OCI-LY1 (cell line): ENCODE results near the gene MCCD1.

Experiments used
- H2AFZ ChIP-seq: fragments of 200-600 bp; sonication (generic), shearing (Covaris generic); 2 replicates; pipeline ENCODE4 v1.6.0; 2014; ENCODE audit warnings: antibody characterized with exemption, mild to moderate bottlenecking, low read length
- H3F3A ChIP-seq: fragments of 200-600 bp; sonication (generic), shearing (Covaris generic); 2 replicates; pipeline ENCODE4 v1.6.0; 2014; ENCODE audit warnings: mild to moderate bottlenecking, antibody characterized with exemption, low read length, moderate library complexity; ENCODE audit not compliant: insufficient read depth
- H3K27ac ChIP-seq: fragments of 200-600 bp; sonication (generic); 2 replicates; pipeline ENCODE4 v1.5.1; 2014; ENCODE audit warnings: low read length, mixed run types, mild to moderate bottlenecking, low read depth; ENCODE audit not compliant: poor library complexity, severe bottlenecking
- H3K27me3 ChIP-seq: fragments of 200-600 bp; sonication (generic); 2 replicates; pipeline ENCODE4 v1.6.0; 2014; ENCODE audit warnings: antibody characterized with exemption, mild to moderate bottlenecking, low read length, moderate library complexity; ENCODE audit not compliant: insufficient read depth
- H3K36me3 ChIP-seq: fragments of 200-600 bp; sonication (generic); 2 replicates; pipeline ENCODE4 v1.6.1; 2014; ENCODE audit warnings: mild to moderate bottlenecking, antibody characterized with exemption, low read length, moderate library complexity, mixed read lengths; ENCODE audit not compliant: insufficient read depth
- H3K4me1 ChIP-seq: fragments of 200-600 bp; sonication (generic); 2 replicates; pipeline ENCODE4 v1.5.1; 2014; ENCODE audit warnings: mild to moderate bottlenecking, low read length, moderate library complexity; ENCODE audit not compliant: insufficient read depth, severe bottlenecking
- H3K4me2 ChIP-seq: fragments of 200-600 bp; sonication (generic), shearing (Covaris generic); 2 replicates; pipeline ENCODE4 v1.6.1; 2014; ENCODE audit warnings: low read length
- H3K4me3 ChIP-seq: fragments of 200-600 bp; sonication (generic); 2 replicates; pipeline ENCODE4 v1.5.1; 2014; ENCODE audit warnings: low read length, low read depth, mild to moderate bottlenecking, mixed read lengths; ENCODE audit not compliant: poor library complexity, severe bottlenecking
- H3K79me2 ChIP-seq: fragments of 200-600 bp; shearing (Covaris generic); 2 replicates; pipeline ENCODE4 v1.6.1; 2016; ENCODE audit warnings: mixed run types, low read length, mixed read lengths; ENCODE audit not compliant: insufficient read depth
- H3K9ac ChIP-seq: fragments of 200-600 bp; sonication (generic), shearing (Covaris generic); 2 replicates; pipeline ENCODE4 v1.6.1; 2014; ENCODE audit warnings: mild to moderate bottlenecking, low read length, mixed read lengths
- H3K9me2 ChIP-seq: fragments of 200-600 bp; sonication (generic), shearing (Covaris generic); 2 replicates; pipeline ENCODE4 v1.6.1; 2014; ENCODE audit warnings: low read depth, mild to moderate bottlenecking, low read length, mixed read lengths
- H3K9me3 ChIP-seq: fragments of 200-600 bp; shearing (Covaris generic); 2 replicates; pipeline ENCODE4 v1.6.1; 2014; ENCODE audit warnings: low read length, mixed read lengths
- H4K20me1 ChIP-seq: fragments of 200-600 bp; sonication (generic), shearing (Covaris generic); 2 replicates; pipeline ENCODE4 v1.6.0; 2016; ENCODE audit warnings: mild to moderate bottlenecking, low read length; ENCODE audit not compliant: insufficient read depth
- CTCF ChIP-seq: fragments of 200-600 bp; sonication (generic), shearing (Covaris generic); IDR thresholded peaks from 2 replicates; pipeline ENCODE4 v1.5.1; 2017; ENCODE audit warnings: mild to moderate bottlenecking, antibody characterized with exemption, low read length, moderate library complexity, mixed read lengths
- EZH2 ChIP-seq: fragments of 200-600 bp; sonication (generic), shearing (Covaris generic); IDR thresholded peaks from 2 replicates; pipeline ENCODE4 v1.8.0; 2017; ENCODE audit warnings: borderline replicate concordance, mixed run types, mild to moderate bottlenecking, antibody characterized with exemption, low read length, moderate library complexity, mixed read lengths

Gene MCCD1

GRCh38 chr6:31535538-31536324 lies 7.0 kb downstream of the MCCD1 start:
- H3K4me2 ChIP-seq = no peak overlapping the region
- peaks cover 98% of the 10 kb centered on the region for H3K36me3 ChIP-seq
- H2AFZ ChIP-seq = no peak overlapping the region

GRCh38 chr6:31538805-31539400 lies 10.1 kb downstream of the MCCD1 start:
- no peak for TF ChIP-seq CTCF
- no peak for TF ChIP-seq EZH2
- no peaks in the 10 kb centered on the region for H3K27me3 ChIP-seq
- no peaks in the 10 kb centered on the region for H3K9me3 ChIP-seq
- H3K4me1 ChIP-seq = peaks cover 35% of the 10 kb centered on the region
- H2AFZ ChIP-seq = no peak overlapping the region
- H3K79me2 ChIP-seq = peaks cover 39% of the 10 kb centered on the region
- no peaks in the 10 kb centered on the region for H4K20me1 ChIP-seq
- peaks cover 72% of the 10 kb centered on the region for H3K36me3 ChIP-seq
- no peaks in the 10 kb centered on the region for H3K9me2 ChIP-seq
- peak overlapping the region; percentile 81 for H3K4me3 ChIP-seq
- H3F3A ChIP-seq = no peaks in the 10 kb centered on the region
- H3K9ac ChIP-seq = no peak overlapping the region; the same call in 1 of the 2 replicates
- H3K27ac ChIP-seq = no peak overlapping the region
- peak overlapping the region; percentile 87 for H3K4me2 ChIP-seq

More at GRCh38 chr6:31535538-31536324, 7.0 kb downstream of the MCCD1 start:
- no peak overlapping the region for H3K27ac ChIP-seq
- peaks cover 8% of the 10 kb centered on the region; the same call in 1 of the 2 replicates for H3F3A ChIP-seq
- no peaks in the 10 kb centered on the region for H3K9me2 ChIP-seq
- no peaks in the 10 kb centered on the region for H3K27me3 ChIP-seq
- H4K20me1 ChIP-seq = no peaks in the 10 kb centered on the region
- H3K4me1 ChIP-seq = peaks cover 27% of the 10 kb centered on the region
- no peak overlapping the region for H3K4me3 ChIP-seq
- TF ChIP-seq EZH2 (no peak), CTCF (no peak)
- no peaks in the 10 kb centered on the region for H3K9me3 ChIP-seq
- H3K79me2 ChIP-seq = peaks cover 29% of the 10 kb centered on the region
- H3K9ac ChIP-seq = no peak overlapping the region

- H3K36me3 ChIP-seq = peaks cover 55% of the 10 kb centered on the region
- no peaks in the 10 kb centered on the region for H3K9me2 ChIP-seq
- no peaks in the 10 kb centered on the region for H4K20me1 ChIP-seq
- H2AFZ ChIP-seq = no peak overlapping the region
- no peak for TF ChIP-seq CTCF
- no peak for TF ChIP-seq EZH2
- peak overlapping the region; percentile 87 for H3K4me2 ChIP-seq
- H3K27me3 ChIP-seq = no peaks in the 10 kb centered on the region
- H3K9ac ChIP-seq = peak overlapping the region; percentile 91
- no peaks in the 10 kb centered on the region for H3K9me3 ChIP-seq
- peak overlapping the region; percentile 84 for H3K27ac ChIP-seq
- H3F3A ChIP-seq = no peaks in the 10 kb centered on the region
- peak overlapping the region; percentile 81 for H3K4me3 ChIP-seq
- H3K4me1 ChIP-seq = peaks cover 46% of the 10 kb centered on the region
- peaks cover 39% of the 10 kb centered on the region for H3K79me2 ChIP-seq
Observed at GRCh38 chr6:31540640-31541039, 11.9 kb downstream of the MCCD1 start.
